ENCODE results near the gene ABI2.
"Not testable (repeated sequence)": the region's sequence is repeated elsewhere in the genome, so short reads cannot be mapped to it uniquely, and the experiment has no call there.

The ABI2 gene

DNA sequence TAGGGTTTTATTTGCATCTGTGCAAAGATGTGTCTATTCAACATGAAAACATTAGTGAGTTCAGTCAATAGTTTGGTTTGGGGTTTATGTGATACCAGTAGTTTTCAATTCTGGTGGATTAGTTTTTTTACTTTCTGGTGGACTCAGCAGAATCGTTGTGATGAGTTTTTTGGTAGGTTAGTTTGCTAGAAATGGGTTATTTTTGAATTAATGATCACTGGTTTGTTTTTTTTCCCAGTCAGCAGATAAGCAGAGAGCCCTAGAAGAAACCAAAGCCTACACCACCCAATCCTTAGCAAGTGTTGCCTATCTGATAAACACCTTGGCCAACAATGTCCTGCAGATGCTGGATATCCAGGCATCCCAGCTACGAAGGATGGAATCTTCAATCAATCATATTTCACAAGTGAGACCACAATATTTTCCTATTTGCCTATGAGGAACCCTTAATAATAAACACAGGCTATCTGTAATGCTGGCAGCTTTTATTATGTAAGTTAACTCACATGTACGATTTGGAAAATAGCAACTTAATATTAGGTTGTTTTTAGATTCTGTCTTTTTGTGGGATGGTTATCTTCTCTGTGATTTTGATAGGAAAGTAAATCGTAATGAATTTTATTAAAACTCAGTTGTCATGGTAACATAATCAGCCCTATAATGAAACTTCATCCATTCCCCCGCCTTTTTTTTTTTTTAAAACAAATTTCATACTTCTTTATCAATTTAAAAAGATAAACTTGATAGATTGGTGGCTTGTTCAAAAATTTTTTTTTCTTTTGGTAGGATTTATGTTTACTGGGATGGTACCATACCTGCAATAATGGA is 38.7 kb downstream of the ABI2 start:
- Histone ChIP-seq H3K4me1 (ENCODE audit: insufficient read depth, low read length, poor library complexity, severe bottlenecking) (no peaks in the 10 kb centered on the region), H3K27me3 (ENCODE audit: insufficient read depth, low read length, poor library complexity, severe bottlenecking) (no peaks in the 10 kb centered on the region), H3K36me3 (ENCODE audit: insufficient read depth, low read length) (peaks cover 17% of the 10 kb centered on the region; the same call in 1 of the 2 replicates), H3F3A (ENCODE audit: low read depth) (no peaks in the 10 kb centered on the region), H3K9me3 (ENCODE audit: insufficient read depth, low read depth, low read length) (no peaks in the 10 kb centered on the region), H4K20me1 (ENCODE audit: insufficient read depth, low read length, poor library complexity, severe bottlenecking) (peaks cover 4% of the 10 kb centered on the region), H3K79me2 (ENCODE audit: insufficient read depth, low read length) (no peaks in the 10 kb centered on the region; the same call in 1 of the 2 replicates), H3K9me2 (replicated peaks; ENCODE audit: low read depth, low read length) (no peaks in the 10 kb centered on the region), H2AFZ (ENCODE audit: low read length) (no peak overlapping the region), H3K9ac (ENCODE audit: low read depth, low read length, poor library complexity, severe bottlenecking) (no peak overlapping the region), H3K4me2 (ENCODE audit: low read depth, low read length, poor library complexity, severe bottlenecking) (no peak overlapping the region), H3K4me3 (ENCODE audit: low read length, poor library complexity, severe bottlenecking) (no peak overlapping the region)
- TF ChIP-seq, protein P1, sequence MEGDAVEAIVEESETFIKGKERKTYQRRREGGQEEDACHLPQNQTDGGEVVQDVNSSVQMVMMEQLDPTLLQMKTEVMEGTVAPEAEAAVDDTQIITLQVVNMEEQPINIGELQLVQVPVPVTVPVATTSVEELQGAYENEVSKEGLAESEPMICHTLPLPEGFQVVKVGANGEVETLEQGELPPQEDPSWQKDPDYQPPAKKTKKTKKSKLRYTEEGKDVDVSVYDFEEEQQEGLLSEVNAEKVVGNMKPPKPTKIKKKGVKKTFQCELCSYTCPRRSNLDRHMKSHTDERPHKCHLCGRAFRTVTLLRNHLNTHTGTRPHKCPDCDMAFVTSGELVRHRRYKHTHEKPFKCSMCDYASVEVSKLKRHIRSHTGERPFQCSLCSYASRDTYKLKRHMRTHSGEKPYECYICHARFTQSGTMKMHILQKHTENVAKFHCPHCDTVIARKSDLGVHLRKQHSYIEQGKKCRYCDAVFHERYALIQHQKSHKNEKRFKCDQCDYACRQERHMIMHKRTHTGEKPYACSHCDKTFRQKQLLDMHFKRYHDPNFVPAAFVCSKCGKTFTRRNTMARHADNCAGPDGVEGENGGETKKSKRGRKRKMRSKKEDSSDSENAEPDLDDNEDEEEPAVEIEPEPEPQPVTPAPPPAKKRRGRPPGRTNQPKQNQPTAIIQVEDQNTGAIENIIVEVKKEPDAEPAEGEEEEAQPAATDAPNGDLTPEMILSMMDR (conservative IDR thresholded peaks at IDR 0.05; ENCODE audit: low read length) = no peak
- no peak for TF ChIP-seq EZH2phosphoT487 (IDR thresholded peaks at IDR 0.05; ENCODE audit: borderline replicate concordance)

DNA sequence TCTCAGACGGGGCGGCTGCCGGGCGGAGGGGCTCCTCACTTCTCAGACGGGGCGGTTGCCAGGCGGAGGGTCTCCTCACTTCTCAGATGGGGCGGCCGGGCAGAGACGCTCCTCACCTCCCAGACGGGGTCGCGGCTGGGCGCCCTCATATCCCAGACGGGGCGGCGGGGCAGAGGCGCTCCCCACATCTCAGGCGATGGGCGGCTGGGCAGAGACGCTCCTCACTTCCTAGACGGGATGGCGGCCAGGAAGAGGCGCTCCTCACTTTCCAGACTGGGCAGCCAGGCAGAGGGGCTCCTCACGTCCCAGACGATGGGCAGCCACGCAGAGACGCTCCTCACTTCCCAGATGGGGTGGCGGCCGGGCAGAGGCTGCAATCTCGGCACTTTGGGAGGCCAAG is 44.5 kb downstream of the ABI2 start:
- not testable (repeated sequence) for H3K27me3 ChIP-seq (ENCODE audit: insufficient read depth, low read length, poor library complexity, severe bottlenecking); H3K9me3 ChIP-seq (ENCODE audit: insufficient read depth, low read depth, low read length); H4K20me1 ChIP-seq (ENCODE audit: insufficient read depth, low read length, poor library complexity, severe bottlenecking); H3K4me3 ChIP-seq (ENCODE audit: low read length, poor library complexity, severe bottlenecking); H2AFZ ChIP-seq (ENCODE audit: low read length); H3K9me2 ChIP-seq (replicated peaks; ENCODE audit: low read depth, low read length); H3K4me1 ChIP-seq (ENCODE audit: insufficient read depth, low read length, poor library complexity, severe bottlenecking); H3K9ac ChIP-seq (ENCODE audit: low read depth, low read length, poor library complexity, severe bottlenecking); H3K4me2 ChIP-seq (ENCODE audit: low read depth, low read length, poor library complexity, severe bottlenecking); H3F3A ChIP-seq (ENCODE audit: low read depth); H3K79me2 ChIP-seq (ENCODE audit: insufficient read depth, low read length)
- peaks cover 14% of the 10 kb centered on the region; the same call in 1 of the 2 replicates for H3K36me3 ChIP-seq (ENCODE audit: insufficient read depth, low read length)

DNA sequence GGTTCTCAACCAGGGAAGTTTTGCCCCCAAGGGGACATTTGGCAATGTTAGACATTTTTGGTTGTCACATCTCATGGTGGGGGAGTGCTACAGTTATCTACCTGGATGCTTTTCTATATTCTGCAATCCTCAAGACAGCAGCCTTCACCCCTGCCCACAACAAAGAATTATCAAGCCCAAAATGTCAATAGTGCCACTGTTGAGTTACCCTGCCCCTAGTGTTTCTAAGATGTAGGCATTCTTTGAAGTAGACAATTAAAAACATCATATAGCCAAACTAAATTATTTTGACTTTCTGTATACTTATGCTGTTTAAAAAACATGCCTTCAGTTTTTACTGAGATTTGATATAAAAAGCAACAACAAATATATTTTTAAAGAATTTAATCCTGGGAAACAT is 48.0 kb downstream of the ABI2 start:
- no peak overlapping the region for H3K9ac ChIP-seq (ENCODE audit: low read depth, low read length, poor library complexity, severe bottlenecking)

More for the DNA sequence above, 48.0 kb downstream of the ABI2 start:
- H3K9me2 ChIP-seq (replicated peaks; ENCODE audit: low read depth, low read length) = no peaks in the 10 kb centered on the region
- TF ChIP-seq EZH2phosphoT487 (IDR thresholded peaks at IDR 0.05; ENCODE audit: borderline replicate concordance) = no peak
- TF ChIP-seq, protein P1 (conservative IDR thresholded peaks at IDR 0.05; ENCODE audit: low read length) = peak; percentile 50
- no peaks in the 10 kb centered on the region for H4K20me1 ChIP-seq (ENCODE audit: insufficient read depth, low read length, poor library complexity, severe bottlenecking)
- no peaks in the 10 kb centered on the region for H3K79me2 ChIP-seq (ENCODE audit: insufficient read depth, low read length)
- H3K27me3 ChIP-seq (ENCODE audit: insufficient read depth, low read length, poor library complexity, severe bottlenecking) = no peaks in the 10 kb centered on the region
- no peak overlapping the region for H3K4me3 ChIP-seq (ENCODE audit: low read length, poor library complexity, severe bottlenecking)
- no peak overlapping the region for H3K4me2 ChIP-seq (ENCODE audit: low read depth, low read length, poor library complexity, severe bottlenecking)
- H3K4me1 ChIP-seq (ENCODE audit: insufficient read depth, low read length, poor library complexity, severe bottlenecking) = no peaks in the 10 kb centered on the region
- no peaks in the 10 kb centered on the region; the same call in 1 of the 2 replicates for H3F3A ChIP-seq (ENCODE audit: low read depth)
- H3K36me3 ChIP-seq (ENCODE audit: insufficient read depth, low read length) = no peaks in the 10 kb centered on the region
- no peaks in the 10 kb centered on the region for H3K9me3 ChIP-seq (ENCODE audit: insufficient read depth, low read depth, low read length)
- H2AFZ ChIP-seq (ENCODE audit: low read length) = no peak overlapping the region

Measured in Loucy (cell line).